COLO668 (cell line): Measurements from ENCODE around the gene TAS2R60.
"Not testable (repeated sequence)": the region's sequence is repeated elsewhere in the genome, so short reads cannot be mapped to it uniquely, and the experiment has no call there.

ENCODE experiments used
- DNase-seq: peaks from one replicate; lab custom pipeline; 2025; ENCODE audit not compliant: unreplicated experiment; lab: John Stamatoyannopoulos, UW

The TAS2R60 gene

DNA sequence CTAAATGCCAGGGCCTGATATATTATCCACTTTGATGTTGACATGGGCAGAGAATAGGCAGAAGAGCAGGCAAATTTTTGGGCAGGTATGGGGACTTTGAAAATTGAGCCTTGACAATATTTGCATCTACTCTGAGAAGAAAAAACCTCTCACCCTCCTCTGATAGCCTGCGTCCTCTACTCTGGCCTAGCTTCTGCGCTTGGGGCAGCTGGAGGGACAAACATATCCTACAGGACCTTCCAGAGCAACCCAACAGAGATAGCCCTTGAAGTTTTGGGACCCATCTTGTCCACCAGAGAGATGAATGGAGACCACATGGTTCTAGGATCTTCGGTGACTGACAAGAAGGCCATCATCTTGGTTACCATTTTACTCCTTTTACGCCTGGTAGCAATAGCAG is at the start of gene TAS2R60:
TSS of gene TAS2R60 (plus strand) at position 301 of the 400 bp plus-strand sequence. CDS start at position 301, 0 bp downstream.
- DNase-seq, result no peak

DNA sequence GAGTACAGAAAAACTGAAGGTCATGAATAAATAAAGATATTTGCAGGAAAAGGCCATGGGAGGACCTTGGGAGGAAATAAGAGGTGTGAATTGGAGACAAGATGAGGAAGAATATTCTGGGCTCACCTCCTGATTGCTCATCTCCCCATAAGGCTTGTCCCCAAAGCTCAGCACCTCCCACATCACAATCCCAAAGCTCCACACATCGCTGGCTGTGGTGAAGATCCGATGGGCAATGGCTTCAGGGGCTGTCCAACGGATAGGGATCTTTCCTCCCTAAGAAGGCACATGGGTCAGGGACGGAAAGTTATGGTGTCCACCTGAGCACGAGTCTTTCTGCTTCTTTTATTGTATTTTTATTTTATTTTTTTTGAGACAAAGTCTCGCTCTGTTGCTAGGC is 49.2 kb upstream of the TAS2R60 start:
- no peak for DNase-seq

DNA sequence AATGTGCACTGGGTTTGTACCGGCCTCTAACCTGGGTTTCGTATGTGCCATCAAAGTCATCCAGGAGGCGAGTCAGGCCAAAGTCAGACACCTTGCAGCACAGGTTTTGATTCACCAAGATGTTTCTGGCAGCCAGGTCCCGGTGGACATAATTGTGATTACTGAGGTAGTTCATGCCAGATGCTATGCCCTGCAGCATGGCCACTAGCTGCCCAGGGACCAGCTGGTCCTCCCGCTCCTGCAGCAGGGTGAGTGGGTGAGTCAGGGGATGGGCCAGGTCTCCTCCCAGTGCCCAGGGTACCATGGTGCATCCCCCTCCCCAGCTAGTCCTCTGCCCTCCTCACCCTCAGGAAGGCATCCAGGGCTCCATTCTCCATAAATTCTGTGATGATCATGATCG is 48.5 kb upstream of the TAS2R60 start:
- no peak for DNase-seq

DNA sequence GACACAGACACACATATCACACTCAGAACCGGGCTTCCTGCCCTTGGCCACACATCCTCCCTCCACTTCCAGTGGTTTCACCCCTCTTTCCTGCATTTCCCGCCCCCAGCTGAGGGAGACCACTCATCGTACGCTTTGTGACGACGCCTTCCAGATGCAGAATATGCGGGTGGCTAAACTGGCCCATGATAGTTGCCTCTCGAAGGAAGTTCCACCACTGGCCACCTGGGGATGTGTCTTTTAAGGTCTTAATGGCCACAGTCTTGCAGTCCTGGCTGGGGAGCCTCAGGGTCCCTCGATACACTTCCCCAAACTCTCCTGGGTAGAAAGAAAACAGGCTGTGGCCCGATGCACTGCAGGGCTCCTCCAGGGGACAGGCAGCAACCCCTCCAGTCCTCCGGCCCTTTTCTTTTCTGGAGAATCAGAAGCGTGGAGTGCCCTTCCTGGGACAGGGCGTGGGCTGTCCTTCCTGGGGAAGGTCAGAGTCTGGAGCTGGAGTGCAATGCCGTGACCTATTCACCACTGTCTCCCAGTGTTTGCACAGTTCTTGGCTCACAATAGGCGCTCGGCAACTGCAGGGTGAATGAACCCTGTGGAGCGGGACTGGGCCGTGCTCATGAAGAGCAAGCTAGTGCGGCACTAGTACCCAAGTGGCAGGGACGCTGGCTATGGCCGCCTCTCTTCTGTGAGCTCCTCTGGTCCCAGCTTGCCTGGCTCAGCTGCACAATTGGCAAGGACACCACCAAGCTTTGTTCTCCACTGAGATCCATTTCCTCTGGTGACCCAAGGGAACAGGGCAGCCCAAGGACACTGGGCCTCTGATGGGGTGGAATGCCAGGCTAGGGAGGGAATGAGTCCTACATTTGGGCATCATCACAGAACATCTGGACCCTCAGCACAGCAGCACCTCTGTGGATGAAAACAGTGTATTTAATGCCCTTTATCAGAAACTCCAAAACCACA is 47.8 kb upstream of the TAS2R60 start:
- no peak for DNase-seq

DNA sequence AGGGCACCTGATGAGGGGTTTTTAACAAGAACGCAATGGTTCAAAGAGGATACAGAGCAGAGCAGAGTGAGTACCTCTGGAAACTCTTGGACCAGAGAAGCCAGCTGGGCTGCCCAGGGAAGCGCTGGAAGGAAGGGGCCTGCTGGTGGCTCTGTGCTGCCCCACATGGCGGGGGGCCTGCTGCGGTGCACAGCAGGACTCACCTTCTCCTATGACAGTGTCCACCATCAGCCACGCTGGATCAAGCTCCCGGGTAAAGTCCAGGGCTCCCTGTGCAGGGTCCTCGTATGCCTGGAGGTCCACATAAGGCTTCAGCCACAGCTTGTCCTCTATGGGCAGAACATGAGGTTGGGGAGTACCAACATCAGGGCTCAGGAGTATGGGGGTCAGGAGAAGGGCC is 47.1 kb upstream of the TAS2R60 start:
- no peak for DNase-seq

GRCh38 chr7:143396625-143397556 is 46.4 kb upstream of the TAS2R60 start:
- no peak for DNase-seq

- no peak for DNase-seq
These were observed 45.3 kb upstream of the TAS2R60 start for GRCh38 chr7:143397710-143398530.

DNA sequence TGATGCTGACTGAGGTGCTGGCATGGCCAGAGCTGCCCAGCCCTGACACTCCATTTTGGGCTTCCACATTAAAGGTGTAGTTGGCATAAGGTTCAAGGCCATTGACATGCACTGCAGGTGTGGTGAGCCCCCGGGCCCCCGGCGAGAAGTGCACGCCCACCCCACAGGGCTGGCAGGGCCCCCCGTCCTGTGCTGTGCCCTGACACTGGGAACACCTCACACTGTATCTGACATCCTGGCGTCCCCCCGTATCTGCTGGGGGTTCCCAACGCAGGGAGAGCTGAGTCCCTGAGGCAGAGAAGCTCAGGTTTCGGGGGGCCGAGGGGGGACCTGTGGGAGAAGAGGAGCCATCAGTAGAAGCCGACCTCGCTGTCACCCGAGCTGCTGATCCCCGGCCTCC is 44.6 kb upstream of the TAS2R60 start:
- DNase-seq, result no peak

DNA sequence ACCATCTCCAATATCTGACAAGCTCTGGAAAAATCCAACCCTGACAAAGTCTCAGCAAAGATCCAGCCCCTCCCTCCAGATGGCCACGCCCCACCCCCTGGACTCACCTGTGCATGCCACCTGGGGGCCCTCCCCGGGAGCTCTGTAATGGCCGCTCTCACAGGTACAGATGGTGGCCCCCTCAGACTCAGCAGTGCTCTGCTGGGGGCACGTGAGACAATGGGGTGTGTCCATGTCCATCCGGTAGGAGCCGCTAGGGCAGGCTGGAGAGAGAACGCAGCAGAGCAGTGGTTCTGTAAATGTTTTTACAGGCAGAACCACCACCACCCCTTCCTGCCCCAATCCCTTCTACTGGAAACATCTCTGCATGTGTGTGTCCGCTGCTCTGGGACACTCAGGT is 44.1 kb upstream of the TAS2R60 start:
- DNase-seq, result no peak

GRCh38 chr7:143399642-143400041 is 43.6 kb upstream of the TAS2R60 start:
- DNase-seq, result no peak

DNA sequence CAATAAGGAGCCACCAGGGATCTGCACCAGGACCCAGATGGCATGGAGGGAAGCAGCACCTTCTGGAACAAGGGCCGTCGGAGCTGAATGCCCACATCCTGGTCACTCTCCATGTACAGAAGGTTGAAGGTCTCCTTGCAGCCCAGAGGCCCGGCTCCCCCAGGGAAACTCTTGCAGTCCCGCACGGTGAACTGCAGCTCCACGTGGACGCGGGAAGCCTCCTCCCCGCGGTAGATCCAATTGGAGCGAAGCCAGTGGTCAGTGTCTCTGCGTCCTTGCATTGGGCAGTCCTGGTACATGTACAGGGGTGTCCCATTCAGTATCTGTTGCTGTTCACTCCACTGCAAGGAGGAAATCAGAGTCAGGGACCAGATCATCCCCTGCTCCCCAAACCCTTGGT is 42.0 kb upstream of the TAS2R60 start:
- DNase-seq, result no peak

GRCh38 chr7:143402233-143402632 is 41.0 kb upstream of the TAS2R60 start:
- DNase-seq, result not testable (repeated sequence)

DNA sequence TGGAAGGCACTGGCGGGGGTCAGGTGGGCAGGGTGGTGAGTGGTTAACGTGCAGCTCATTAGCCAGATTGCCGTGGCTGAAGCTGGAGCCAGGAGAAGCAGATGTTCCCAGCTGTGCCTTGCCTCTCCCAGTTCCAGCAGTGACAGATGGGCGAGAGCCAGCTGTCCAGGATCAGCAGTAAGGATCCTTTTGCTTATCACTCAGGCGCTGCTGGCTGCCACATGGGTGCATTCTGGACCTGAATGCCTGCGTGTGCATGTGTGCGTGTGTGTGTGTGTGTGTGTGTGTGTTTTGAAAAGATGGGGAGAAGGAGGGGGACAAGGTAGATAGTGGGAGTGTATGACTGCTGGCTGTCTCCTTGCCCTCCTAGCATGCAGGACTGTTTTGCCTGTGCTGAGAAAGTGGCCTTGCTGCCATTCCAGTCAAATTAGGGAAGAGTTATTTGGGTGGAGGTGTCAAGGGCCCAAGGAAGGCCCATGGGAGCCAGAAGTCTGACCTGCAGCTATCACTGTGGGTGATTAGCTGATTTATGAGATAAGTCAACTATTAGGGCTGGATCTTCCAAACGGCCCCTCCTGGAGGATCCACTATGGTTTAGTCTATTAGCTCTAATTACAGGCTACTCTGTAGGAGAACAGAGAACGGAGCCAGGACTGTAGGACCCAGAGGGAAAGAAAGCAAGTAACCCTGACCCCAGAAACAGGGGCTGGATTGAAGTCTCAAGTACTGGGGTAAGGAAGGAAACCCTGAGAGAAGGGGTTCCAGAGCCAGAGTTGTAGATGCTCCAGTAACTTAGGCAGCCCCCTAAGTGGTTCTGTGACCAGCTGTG is 37.9 kb upstream of the TAS2R60 start:
- DNase-seq, result no peak

GRCh38 chr7:143406002-143406357 is 37.3 kb upstream of the TAS2R60 start:
- DNase-seq, result no peak

DNA sequence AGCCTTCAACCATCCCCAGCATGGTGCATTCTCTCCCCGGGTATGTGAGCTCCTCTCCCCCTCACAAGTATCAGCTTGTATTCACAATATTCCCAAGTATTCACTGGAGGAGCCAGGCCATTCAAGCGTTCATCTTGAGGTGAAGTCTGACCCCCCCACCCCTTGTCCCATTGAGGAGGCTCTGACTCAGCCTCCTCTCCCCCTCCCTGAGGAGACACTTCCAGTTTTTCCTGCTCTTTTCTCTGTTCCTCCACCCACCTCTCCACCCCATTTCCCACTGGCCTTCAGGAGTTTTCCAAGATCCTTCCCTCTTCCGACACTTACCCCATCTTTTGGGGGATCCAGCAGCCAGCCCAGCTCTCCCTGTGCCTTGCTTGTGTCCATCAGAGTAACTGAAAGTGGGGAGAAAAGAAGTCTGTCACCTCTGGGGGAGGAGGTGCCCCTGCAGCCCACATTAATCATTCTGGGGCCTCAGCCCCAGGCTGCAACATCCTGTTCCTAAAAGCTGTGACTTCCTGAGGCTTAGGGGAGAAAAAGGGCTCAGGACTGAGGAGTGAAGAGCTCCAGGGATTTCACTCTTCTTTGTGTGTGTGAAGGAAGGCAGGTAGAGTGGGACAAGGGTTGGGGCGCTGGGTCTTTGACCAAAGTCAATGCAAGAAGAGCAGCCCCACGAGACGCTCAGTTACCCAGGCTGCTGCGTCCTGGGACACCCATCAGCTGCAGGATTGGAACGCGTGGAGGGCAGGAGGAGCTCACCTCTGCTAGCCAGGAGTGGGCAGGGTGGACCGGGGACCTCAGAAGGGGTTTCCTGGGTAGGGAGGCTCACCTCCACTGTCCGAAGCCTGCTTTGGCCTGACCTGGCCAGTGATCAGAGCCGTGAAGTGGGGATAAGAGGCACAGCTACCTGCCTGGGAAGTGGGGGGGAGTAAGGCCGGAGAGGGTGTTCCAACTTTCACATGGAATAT is 35.7 kb upstream of the TAS2R60 start:
- DNase-seq, result no peak

DNA sequence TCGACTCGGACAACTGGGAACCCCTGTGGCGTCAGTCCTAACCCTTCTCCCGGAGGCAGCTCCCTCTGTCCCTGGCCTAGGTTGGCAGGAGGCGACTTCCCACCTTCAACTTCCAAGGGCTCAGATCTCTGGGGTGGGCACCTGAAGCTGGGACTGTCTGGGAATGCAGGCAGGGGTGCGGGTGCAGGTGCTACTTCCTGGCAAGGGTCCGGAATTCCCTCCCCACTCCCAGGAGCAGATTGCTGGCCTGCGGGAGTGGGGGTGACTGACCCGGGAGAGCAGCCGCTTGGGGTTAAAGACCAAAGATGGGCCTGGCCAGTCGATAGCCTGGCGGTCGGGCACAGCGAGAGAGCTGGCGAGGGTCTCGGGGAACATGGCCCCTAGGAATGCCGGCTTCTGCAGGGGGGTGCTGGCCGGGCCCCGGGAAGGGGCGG is 35.0 kb upstream of the TAS2R60 start:
- DNase-seq, result no peak

GRCh38 chr7:143408686-143409561 is 34.3 kb upstream of the TAS2R60 start, which contains the start of gene EPHA1:
Gene EPHA1, minus strand, starts transcription at chr7:143408856. Its CDS starts 51 bp downstream, at chr7:143408805.
- DNase-seq, result peak; percentile 26

DNA sequence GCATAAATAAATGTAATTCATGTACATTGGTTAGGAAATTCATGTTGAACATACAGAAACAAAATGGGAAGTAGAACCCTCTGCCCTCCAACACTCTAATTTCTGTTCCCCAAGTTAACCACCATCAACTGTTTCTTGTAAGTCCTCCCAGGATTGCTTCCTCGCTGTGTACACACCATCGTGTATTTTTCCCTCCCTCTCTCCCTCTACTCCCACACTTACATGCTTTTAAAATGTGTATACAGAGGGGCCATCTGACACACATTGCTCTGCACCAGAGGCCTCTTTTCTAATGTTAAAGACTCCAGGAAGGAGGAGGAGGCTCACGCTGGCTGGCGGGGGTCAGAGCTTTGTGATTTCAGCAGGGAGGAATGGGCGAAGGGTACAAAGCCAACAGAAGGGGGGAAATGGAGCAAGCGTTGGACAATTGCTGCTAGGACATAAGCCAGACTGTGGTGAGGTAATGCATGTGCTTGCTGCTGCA is 32.7 kb upstream of the TAS2R60 start:
- no peak for DNase-seq
